DMS53 treated with DMSO at 0.1 percent for 48 hours (cell line): ENCODE data around the gene NPHP4.

Source experiments
- DNase-seq: peaks from one replicate; lab custom pipeline; 2025; ENCODE audit not compliant: unreplicated experiment; lab: John Stamatoyannopoulos, UW

NPHP4 gene

DNA sequence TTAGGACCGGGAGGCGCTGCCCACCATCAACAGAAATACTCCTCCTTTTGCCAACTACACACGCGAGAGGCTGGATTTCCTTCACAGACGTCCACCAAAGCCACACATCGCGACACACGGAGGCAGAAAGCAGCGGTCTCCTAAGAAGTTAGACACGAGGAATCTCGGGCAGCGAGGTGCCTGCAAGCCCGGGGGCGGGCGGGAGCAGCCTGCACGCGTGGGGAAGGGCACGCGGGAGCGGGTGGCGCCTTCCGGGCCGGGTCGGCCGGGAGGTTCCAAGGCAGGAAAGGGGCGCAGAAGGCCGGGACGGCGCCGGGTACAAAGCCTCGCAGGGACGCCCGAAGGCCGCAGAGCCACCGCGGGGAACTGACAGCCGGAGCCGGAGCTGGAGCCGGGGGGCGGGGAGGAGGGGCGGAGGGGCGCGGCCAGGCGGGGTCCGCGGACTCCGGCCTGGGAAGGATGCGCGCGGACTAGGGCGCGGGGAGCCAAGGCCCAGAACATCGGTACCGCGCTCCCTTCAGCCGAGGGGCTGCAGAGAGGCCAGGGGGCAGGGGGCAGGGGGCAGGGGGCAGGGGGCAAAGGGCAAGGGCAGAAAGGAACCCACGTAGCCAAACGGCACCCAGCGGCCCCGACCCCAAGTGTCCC lies 722 bp downstream of the NPHP4 start:
- DNase-seq, result no peak

DNA sequence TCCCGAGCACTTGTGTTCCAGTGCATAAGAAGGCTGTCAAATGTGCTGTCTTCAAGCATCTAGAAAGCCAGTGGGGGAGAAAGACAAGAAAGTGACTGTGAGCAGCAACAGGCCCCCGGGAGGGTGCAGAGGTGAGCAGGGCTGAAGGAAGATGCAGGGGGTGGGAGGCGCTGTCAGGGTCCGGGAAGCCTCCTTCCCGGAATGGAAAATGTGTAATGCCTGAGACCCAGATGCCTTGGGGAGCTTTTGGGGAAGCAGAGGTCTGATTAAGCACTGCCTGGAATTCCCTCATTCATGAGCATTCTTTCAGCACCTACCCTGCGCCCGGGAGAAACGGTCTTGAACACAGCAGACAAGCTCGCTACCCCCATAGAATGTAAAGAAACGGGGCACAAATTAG lies 1.3 kb downstream of the NPHP4 start:
- no peak for DNase-seq

DNA sequence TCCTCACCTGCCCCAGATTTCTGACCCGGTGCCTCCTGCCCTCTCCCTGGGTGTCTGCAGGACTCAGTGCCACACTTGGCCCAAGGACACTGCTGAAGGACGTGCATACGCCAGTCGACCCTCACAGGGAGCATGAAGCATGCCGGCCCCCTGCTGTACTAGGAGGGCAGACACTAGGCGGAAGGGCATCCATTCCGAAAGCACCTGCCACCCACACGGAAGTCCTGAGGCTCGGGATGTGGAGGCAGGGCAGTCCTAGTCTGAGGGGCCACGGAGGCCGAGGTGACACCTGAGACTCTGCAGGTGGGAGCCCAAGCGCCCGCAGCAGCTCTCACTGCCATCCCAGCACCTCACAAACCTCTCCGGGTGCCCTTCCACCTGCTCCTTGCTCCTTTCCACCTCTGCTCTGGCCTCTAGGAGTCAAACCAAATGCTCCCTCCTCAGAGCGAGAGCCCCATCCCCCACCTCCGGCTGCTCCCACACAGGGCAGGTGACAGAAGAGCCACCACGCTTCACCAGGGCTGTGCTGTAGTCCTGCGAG lies 2.4 kb downstream of the NPHP4 start:
- DNase-seq, result no peak

DNA sequence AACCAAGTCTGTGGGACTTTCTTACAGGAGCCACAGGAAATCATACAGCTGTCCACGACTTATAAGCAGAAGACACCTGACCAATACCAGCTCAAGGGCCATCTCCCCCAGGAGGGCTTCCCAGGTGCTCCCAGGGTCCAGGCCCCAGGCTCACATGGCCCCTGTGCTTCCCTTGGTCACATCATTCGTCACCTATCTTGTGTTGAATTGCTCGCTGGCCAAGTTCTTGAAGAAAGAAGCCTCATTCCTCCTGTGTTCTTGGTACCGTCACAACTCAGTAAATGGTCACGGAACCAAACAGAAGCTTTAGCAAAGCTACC lies 3.0 kb downstream of the NPHP4 start:
- no peak for DNase-seq

DNA sequence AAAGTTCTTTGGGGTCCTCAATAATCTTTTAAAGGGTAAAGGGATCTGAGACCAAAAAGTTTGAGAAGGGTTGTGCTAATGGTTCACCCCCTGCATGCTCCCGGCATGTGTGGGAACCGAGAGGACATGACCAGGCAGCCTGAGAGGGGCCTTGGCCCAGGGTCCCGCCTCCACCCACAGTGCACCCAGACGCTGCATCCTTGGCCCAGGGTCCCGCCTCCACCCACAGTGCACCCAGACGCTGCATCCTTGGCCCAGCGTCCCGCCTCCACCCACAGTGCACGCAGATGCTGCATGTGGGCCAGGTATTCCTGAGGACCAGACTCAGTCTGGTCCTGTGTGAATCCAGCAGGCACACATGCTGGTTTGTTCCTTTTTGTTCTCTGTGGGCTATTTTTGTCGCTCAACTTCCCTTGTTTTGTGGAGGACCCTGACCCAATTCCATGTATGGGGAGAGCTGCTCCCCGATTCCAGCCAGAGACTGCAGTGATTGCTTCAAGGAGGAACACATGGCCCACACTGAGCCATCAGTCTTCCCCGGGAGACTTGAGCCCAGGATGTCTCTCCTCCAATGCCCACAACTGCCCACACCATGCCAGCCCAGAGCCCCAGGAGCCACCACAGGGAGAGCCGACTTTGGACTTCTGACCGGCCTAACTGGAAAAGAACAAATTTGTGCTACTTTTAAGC lies 3.5 kb downstream of the NPHP4 start:
- DNase-seq, result no peak

DNA sequence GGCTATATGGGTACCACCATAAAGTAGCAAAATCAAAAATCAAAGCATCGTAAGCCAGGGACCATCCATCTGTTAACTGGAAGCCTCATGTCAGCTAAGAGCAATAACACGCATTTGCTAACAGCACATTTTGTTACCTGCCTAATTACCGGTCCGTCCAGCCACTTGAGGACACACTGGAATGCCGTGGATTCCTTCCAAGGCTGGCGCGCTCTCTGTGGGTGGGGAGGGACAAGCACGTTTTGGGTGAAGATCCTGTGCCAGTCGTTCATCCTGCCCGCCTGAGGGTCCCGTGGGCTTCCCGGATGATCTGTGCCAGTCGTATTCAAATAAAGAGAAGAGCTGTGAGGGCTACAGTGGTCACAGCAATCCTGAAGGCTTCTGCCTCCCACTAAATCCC lies 6.2 kb downstream of the NPHP4 start:
- DNase-seq, result no peak

DNA sequence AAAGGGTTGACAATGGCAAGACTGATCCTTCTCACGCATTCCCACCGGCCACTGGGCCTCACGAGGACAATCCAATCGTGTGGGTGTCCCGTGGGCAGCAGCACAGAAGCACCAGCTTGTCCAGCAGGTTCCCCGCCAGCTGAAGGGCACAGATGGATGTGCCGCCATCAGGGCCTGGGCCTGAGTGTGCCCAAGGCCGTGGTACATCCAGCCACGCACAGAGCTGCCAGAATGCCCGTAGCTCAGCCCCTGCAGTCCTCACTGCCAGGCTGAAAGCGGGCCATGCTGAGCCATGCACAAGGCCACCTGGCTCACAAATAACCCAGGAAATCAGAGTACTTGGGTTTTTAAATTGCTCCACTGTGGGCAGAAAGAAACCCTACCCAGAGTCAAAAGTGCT lies 7.0 kb downstream of the NPHP4 start:
- DNase-seq, result no peak

DNA sequence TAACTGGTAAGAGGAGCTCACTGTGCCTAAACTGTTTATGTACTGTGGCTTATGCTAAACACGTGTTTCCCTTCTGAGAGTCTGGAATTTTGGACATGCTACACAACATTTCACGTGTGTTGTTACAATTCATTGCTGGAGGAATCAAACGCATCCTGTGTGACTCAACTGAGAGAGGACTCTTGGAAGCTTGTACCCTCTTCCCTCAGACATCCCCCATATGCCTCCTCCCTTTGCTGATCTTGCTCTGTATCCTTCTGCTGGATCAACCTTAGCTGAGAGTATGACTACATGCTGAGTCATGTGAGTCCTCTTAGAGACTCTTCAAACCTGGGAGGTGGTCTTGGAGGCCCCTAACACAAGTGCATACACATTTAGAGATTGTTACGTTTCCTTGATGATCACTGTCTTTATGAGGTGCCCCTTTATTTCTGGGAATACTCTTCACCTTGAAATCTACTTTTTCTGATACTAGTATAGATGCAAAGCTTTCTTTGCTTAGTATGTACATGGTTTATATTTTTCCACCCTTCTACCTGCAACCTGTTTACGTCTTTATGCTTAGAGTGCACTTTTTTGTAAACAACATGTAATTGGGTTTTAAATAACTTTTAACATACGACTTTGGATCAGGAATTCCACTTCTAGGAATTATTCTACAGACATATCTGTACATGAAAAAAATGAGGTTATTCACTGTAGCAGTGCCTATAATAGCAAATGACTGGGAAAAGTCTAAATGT lies 8.7 kb downstream of the NPHP4 start:
- DNase-seq, result no peak

DNA sequence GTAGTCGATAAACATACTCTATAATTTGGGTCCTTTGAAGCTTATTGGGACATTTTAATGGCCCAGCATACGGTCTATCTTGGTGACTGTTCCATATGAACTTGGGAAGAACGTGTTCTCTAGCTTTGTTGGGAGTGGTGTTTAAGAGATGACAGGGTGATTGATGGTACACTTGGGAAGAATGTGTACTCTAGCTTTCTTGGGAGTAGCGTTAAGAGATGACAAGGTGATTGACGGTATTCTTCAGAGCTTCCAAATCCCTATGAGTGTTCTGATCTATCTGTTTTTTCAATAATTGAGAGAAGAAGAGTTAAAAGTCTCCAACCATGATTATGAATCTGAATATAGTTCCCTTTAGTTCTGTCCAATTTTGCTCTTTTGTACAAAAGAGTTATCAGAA lies 9.4 kb downstream of the NPHP4 start:
- DNase-seq, result no peak

DNA sequence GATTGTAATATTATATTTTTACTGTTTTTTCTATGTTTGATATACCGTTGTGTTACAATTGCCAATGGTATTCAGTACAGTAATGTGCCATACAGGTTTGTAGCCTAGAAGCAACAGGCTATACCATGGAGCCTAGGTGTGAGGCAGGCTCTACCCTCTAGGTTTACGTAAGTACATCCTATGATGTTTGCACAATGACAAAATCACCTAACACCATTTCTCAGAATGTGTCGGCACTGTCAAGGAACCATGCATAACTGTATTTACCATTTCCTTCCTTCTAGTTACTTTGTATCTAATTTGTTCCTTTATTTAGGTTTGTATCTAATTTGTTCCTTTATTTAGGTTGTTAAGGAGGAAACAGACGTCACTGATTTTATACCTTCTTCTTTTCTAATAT lies 9.9 kb downstream of the NPHP4 start:
- DNase-seq, result no peak

DNA sequence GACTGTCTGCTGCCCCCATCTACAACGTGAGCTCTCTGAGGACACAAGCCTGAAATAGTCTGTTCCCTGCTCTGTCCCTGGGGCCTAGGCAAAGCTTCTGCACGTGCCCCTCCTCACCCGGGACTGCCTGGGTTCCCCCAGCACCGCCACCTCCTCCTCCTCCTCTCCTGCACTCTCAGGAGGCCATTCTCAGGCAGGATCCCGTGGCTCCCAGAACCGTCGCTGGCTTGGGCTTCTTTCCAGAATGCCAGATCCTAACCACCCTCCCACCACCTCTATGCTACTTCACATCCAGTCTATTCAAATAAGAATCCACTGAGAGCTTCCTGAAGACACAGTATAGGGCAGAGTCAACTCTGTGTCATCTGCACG lies 11.2 kb downstream of the NPHP4 start:
- DNase-seq, result no peak

DNA sequence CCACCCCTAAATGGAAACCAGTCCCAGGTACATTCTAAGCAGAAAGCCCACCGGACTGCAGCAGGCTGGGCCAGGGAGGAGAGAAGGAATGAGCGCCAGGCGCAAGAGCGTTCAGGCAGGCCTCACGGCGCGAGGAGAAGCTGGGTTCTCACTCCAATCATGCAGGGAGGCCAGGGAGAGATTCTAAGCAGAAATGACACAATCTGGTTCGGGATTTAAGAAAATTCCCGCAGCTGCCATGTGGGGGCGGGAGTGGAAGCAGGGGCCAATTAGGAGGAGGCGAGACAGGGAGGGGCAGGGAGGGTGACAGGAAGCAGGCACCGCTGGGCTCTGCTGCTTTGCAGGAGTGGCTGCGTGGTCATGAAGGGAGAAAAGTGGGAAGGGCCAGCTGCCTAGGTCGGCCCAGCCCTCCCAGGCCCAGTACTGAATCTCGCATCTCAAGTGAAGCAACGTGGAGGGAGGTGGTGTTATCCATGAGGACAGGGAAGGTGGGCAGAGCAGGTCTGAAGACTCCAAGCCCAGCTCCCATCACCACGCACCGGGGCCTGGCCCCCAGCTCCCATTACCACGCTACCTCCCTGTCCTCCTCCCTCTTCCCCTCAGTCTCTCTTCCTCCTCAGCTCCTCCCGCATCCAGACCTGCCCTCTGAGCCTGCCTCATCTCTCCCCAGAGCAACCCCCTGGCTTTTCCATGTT lies 11.8 kb downstream of the NPHP4 start:
- DNase-seq, result no peak

DNA sequence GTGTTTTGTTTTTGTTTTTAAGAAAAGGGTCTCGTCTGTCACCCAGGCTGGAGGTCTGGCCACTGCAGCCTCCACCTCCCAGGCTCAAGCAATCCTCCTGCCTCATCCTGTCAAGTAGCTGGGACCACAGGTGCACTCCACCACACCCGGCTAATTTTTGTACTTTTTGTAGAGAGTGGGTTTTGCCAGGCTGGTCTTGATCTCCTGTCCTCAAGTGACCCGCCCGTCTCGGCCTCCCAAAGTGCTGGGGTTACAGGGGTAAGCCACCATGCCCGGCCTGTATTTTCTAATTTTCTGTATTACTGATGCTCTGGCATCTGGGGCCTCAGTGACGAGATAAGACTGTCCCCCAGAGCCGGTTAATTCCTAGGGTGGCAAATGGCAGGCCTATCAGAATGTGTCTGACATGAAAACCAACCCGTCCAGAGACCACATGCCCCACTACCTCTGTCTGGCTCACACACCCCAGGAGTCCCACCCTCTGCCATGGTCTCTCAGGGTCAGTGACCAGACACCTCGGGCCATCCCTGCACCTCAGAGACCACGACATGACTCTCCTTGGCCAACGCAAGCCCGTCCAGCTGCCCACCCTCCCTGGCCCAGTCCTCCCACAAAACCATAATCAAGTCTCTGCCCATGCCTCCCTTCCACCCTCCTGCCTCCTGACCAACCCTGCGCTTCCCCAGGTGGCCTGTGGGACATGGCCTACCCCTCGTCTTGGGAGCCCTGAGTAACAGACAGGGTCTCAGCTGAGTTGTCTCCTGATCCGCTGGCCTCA lies 12.5 kb downstream of the NPHP4 start:
- no peak for DNase-seq

DNA sequence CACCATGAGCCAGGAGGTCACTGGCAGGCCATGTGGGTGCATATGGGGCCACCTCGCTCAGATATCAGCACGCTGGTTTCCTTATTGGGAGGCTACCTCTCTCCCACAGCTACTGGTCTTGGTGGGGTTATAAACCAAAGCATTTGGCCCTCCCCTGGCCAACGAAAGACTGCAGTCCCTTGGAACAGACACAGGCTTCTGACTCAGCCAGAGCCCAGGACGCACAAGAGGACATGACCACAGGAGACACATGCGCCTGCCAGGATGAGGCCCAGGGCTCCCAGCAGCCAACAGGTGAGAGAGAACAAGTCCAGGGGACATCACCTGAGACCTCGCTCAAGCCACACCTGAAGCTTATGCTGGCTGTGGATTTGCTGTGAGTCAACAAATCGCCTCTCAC lies 13.8 kb downstream of the NPHP4 start:
- no peak for DNase-seq

DNA sequence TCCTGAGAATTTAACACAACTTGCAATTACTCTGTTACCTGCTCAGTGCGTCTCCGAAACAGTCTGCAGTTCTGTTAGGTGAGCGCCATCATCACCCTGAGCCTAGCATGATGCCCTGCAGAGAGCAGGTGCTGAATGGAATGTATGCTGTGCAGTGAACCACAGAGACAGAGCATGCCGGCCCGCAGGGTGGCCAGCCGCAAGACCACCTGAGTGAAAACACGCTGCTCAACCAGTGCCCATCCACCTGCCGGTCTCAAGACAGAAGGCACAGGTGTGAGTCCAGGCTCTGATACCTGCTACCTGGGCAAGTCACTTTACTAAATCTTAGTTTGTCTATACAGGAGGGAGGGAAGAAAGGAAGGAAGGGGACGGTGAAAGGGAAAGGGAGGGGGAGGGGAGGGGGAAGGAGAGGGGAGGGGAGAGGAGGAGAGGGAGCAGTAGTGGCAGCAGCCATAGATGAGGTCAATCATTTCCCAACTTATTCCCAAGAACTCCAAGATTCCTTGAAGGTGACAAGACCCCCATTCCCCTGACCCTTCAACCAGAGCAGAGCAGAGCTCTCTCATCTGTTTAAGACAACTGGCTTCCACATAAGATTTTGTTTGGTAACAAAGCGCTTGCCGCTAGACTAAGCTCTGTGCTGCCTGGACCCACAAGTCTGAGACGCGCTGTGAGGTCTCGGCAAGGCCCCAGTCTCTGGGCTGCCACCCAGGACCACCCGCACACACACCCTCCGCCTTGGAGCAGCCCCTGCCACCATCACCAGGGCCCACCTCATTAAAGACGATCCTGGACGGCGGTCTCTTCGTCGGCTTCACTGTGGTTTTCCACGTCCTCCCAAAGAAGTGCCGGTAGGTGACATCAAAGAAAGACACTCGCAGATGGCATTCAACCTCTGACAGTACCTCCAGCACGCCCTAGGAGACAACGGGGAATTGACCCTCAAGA lies 14.5 kb downstream of the NPHP4 start:
- DNase-seq, result no peak

DNA sequence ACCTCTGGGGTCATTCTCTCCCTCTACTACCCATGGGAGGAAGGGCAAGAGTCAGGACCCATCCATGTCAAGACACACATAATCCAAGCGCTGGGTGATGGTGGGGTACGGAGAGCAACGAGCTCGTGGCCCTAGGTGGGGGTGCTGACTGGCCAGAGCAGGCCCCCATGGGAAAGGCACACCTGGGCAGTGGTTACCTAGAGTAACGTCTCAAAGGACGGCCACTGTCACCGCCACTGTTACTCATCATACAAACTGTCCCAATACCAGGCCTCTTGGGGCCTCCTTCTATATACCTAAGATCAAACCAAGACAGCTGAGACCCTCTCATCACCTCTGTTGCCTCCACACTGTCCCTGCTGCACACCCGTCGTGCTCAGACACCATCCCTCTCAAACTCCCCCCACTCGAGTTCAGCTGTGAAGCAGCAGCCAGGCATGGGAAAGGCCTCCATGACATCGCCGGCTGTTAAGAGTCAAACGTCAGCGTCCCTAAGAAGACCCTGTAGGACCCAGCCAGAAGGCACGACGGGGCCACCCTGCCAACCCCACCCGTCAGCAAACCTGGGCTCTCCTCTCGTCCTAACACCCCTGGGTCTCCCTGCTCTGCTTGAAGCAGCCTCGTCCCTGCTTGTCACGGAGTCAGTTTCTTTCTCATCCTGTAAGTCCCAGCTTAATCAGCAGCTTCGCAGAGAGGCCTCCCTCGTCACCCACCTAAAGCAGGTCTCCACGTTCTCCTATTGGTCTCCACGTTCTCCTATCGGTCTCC lies 15.3 kb downstream of the NPHP4 start:
- DNase-seq, result no peak

DNA sequence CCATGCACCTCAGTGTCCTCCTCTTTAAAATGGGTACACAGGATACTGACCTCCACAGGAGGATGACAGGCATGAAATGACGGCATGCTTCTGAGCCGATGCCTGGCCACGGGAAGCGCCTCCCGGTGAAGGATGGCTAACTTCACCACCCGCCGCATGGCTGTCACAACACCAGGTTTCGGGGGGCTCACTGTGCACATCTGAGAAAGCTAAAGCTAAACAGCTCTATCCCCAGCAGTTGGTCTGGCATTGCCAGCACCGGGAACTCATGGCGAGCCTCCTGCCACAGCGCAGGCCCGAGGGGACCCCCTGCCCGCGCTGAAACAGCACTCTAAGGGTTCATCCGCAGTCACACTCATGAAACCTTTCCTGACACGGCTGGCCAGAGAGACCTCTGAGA lies 16.0 kb downstream of the NPHP4 start:
- DNase-seq, result no peak

DNA sequence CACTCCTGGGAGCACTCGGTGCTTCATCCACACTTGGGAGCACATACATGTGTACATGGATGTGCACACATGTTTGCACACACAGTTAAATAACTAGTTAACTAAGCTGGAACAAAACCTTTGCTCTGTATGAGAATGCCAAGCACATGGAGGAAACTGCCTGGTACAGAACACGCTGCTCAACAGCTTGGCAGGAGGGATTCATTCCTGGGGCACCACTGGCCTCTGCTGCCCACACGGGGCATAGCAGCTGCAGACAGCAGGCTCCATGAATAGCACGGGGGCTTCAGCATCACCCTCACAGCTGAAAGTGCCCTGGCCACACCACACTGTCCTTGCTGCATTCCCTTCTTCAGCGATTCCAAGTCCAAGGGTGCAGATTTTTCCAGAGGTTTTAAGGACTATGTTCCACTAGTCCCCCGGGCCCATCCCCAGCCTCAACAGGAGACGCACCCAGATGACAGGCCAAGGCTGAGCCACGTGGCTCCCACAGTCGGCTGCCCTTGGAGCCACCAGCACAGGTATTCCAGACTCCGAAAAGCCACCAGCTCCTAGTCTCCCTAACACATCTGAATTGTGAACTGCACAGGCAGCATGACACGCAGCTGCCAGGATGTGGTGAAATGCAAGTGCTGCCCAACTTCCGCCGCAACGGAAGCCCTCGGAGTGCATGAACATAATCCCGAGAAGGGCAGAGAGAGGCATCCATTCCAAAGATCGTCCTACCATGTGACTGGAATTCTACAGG lies 16.9 kb downstream of the NPHP4 start:
- peak; percentile 5 for DNase-seq
